Fibroblast of pulmonary artery (primary cell): ENCODE results near the gene GSTM3.

ENCODE experiments used
- DNase-seq: peaks from one replicate; pipeline ENCODE4 v3.0.0-alpha.2; 2010; ENCODE audit warnings: low read depth
- H3K4me3 ChIP-seq: replicated peaks from 2 replicates; pipeline ENCODE4 v1.5.1; 2011; ENCODE audit warnings: low read depth, mild to moderate bottlenecking, control low read depth, low read length, moderate library complexity
- CTCF ChIP-seq: IDR thresholded peaks from 2 replicates; pipeline ENCODE4 v1.5.1; 2011; ENCODE audit warnings: mild to moderate bottlenecking, control low read depth, low read length, inconsistent platforms; ENCODE audit errors: missing control alignments

GSTM3 gene

GRCh38 chr1:109732390-109732881 is 8.4 kb downstream of the GSTM3 start:
- no peak for TF ChIP-seq CTCF
- H3K4me3 ChIP-seq = no peak overlapping the region
- DNase-seq = no peak

GRCh38 chr1:109730666-109731065 is 10.2 kb downstream of the GSTM3 start:
- no peak for TF ChIP-seq CTCF
- no peak for DNase-seq
- no peak overlapping the region for H3K4me3 ChIP-seq

GRCh38 chr1:109728870-109729269 is 12.0 kb downstream of the GSTM3 start:
- H3K4me3 ChIP-seq = no peak overlapping the region

GRCh38 chr1:109726728-109727373 is 14.0 kb downstream of the GSTM3 start:
- TF ChIP-seq CTCF = no peak
- no peak overlapping the region for H3K4me3 ChIP-seq
- DNase-seq = no peak

More at GRCh38 chr1:109728870-109729269, 12.0 kb downstream of the GSTM3 start:
- DNase-seq = no peak
- TF ChIP-seq CTCF = no peak

- DNase-seq = no peak
- no peak for TF ChIP-seq CTCF
- H3K4me3 ChIP-seq = no peak overlapping the region
These were observed 14.8 kb downstream of the GSTM3 start for GRCh38 chr1:109726007-109726406.

GRCh38 chr1:109725510-109725909 is 15.3 kb downstream of the GSTM3 start:
- DNase-seq = no peak
- no peak for TF ChIP-seq CTCF
- no peak overlapping the region for H3K4me3 ChIP-seq

- no peak for DNase-seq
- no peak overlapping the region for H3K4me3 ChIP-seq
- TF ChIP-seq CTCF = no peak
These were observed 15.9 kb downstream of the GSTM3 start for GRCh38 chr1:109724933-109725332.
